Measurements from ENCODE around the gene TAS2R20.
"Not testable (repeated sequence)": the region's sequence is repeated elsewhere in the genome, so short reads cannot be mapped to it uniquely, and the experiment has no call there.

The TAS2R20 gene

DNA sequence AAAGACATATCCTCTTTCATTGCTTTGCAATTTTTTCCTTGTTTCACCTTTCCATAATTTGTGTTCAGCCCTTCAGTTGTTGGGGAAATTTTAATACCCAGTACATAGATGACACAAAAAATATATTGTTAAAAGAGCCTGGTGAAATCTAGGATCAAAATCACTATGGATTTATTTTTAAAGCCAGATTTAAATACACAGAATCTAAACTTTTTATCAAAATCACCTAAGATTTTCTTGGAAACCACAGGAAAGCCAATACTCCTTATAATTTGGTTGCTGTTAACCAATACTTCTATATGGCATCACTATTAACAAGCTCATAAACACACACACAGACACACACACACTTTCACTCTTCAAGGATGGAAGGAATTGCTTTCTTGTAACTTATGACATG is at the start of gene TAS2R20:
Gene TAS2R20 (minus strand): TSS at position 101 of the 400 bp plus-strand sequence. CDS start 429 bp downstream, outside the sequence.
- no peak for DNase-seq (ENCODE audit: low spot score)

DNA sequence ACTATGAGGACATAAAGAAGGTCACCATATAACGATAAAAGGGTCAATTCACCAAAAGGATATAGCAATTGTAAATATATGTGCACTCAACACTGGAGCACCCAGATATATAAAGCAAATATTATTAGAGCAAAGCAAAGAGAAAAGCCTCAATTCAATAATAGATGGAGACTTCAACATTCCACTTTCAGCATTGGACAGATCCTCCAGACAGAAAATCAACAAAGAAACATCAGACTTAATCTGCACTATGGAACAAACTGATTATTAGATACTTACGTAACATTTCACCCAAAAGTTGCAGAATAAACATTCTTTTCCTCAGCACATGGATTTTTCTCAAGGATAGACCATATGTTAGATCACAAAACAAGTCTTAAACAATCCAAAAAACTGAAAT is 43.3 kb upstream of the TAS2R20 start:
- not testable (repeated sequence) for DNase-seq (ENCODE audit: low spot score)

- DNase-seq (ENCODE audit: low spot score): no peak
These were observed 42.1 kb upstream of the TAS2R20 start for GRCh38 chr12:11040162-11040561.

DNA sequence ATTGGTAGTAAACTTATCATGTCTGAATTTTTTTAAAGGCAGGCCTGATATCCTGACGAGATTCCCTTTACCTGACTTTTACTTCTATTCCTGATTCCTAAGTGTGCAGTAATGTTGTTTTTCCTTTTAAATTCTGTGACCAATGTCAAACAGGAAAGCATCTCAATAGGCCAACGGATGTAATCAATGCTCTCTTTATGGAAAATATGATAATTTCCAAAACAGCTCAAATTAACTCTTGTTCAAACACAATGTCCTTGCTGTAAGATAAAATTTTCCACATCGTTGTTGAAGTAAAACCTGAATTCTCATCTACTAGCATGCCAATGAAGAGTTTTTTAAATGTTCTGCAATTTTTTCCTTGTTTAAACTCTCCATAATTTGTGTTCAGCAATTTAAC is 41.1 kb upstream of the TAS2R20 start:
- no peak for DNase-seq (ENCODE audit: low spot score)

- DNase-seq (ENCODE audit: low spot score): not testable (repeated sequence)
These were observed 35.9 kb upstream of the TAS2R20 start for GRCh38 chr12:11033959-11034358.

GRCh38 chr12:11031307-11031706 is 33.2 kb upstream of the TAS2R20 start, which contains the start of gene TAS2R31:
Gene TAS2R31 (minus strand): TSS chr12:11031407. CDS start chr12:11031335, 72 bp downstream.
- no peak for DNase-seq (ENCODE audit: low spot score)

GRCh38 chr12:11026118-11026517 is 28.0 kb upstream of the TAS2R20 start:
- DNase-seq (ENCODE audit: low spot score): no peak

DNA sequence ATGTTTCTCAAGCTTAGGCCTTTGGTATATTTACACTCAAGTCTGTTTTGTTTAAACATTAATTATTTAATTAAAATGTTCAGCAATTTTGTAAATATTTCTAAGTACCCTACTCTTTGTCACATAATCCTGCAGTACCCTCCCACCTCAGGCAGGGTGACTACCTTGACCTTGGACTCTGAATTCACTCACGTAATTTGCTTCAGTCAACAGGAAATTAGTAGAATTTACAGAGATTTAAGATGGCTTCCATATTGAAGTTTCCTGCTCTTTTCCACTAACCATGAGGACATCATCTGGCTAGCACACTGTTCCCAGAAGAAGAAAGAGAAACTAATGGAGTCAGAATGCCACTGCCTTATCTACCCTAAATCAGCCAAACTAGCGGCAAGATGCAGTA is 25.3 kb upstream of the TAS2R20 start:
- no peak for DNase-seq (ENCODE audit: low spot score)

DNA sequence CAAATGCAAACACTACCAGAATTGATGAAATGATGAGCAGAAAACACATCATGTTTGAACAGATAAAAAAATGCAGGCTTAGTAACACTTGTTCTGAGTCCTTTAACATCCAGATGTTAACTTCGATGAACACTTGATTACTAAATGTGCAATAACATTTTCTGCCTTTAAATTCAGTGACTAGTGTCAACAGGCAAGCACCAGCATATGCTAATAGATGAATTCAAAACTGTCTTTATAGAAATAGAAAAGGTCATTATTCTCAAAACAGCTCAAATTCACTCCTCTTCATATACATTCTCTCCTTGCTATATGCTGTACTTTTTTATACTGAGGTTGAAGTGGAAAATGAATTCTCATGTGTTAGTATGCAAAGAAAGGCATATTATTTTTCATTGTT is 24.4 kb upstream of the TAS2R20 start, which contains the start of gene TAS2R19:
Gene TAS2R19 (minus strand): TSS at position 101 of the 400 bp plus-strand sequence. CDS start 49 bp downstream, at position 52.
- no peak for DNase-seq (ENCODE audit: low spot score)

- no peak for DNase-seq (ENCODE audit: low spot score)
These were observed 18.8 kb upstream of the TAS2R20 start for GRCh38 chr12:11016937-11017336.

DNA sequence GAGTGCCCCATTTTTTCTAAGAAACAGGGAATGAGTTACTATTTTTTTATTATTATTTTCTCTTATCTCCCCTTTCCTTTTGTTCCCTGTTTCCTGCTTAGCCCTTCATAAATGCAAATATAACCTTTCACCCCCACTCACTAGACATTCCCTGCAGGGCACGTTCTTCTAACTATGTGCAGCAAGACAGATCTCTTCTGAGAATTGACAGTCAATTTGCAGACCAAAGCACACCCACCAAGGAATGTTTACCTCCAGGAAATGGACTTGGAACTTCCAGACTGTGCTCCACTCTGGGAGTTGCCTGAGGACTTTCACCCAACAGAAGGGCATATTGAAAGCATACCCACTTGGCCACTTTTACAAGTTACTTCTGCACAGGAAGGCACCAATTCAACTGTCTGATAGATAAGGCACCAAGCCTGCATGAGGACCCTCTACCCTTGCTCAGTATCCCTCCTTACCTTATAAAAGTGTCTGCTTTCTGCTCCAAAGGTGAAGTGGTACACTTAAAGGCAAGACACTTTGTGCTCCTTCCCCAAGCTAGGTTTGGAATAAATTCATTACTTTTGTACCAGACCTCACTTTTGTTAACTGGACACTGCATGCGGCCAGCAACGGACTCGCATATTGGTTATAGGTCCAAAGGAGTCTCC is 17.8 kb upstream of the TAS2R20 start:
- DNase-seq (ENCODE audit: low spot score): no peak

DNA sequence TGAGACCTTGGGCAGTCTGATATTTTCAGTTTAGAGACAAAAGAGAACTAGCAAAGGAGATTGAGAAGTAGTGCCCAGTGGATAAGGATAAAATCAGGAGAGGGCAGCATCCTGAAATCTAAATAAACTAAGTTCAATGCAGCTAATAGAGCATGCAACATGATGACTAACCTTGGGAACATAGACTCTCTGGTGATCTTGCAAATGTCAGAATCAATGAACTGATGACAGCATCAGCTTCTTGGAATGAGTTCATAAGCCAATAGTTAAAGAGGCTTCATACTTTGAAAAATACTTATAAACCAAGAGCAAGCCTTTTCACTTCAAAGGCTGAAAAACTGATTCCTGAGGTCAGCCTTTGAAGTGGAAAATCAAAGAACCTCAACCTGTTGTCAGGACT is 16.1 kb upstream of the TAS2R20 start:
- no peak for DNase-seq (ENCODE audit: low spot score)

DNA sequence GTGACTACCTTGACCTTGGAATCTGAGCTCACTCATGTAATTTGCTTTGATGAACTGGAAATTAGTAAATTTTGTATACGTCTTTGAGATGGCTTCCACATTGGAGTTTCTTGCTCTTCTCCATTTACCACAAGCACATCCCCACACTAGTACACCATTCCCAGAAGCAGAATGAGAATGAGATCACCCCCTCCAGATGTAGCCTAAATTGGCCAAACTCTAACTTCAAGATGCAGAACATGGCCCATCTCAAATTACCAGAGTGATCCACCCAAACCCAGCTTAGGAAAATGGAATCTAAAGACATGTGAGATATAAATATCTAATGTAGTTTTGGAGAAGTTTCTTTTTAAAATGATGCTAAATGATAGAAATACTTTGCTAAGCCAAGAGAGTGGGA is 9.5 kb upstream of the TAS2R20 start:
- DNase-seq (ENCODE audit: low spot score): no peak

- no peak for DNase-seq (ENCODE audit: low spot score)
These were observed 3.8 kb downstream of the TAS2R20 start for GRCh38 chr12:10994307-10994706.

DNA sequence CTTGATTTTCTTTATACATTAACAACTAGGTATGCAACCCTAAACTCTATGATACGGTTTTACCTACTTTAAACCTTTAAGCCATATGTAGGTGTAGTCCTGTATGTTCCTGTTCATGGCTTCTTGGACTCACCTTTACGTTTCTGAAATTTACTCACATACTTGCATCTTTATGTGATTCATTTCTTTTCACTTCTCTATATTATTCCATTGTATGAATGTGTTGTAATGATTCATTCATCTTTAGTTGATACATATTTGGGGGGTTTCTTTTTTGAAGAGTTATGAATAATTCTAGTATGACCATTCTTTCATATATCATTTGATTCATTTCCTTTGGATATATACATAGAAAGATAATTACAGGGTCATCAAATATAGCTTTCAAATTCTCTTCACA is 9.0 kb downstream of the TAS2R20 start:
- no peak for DNase-seq (ENCODE audit: low spot score)

- no peak for DNase-seq (ENCODE audit: low spot score)
These were observed 11.3 kb downstream of the TAS2R20 start, which contains the start of gene TAS2R50 for GRCh38 chr12:10986812-10987211. Gene TAS2R50 (minus strand): TSS chr12:10986912. CDS start chr12:10986860, 52 bp downstream.

DNA sequence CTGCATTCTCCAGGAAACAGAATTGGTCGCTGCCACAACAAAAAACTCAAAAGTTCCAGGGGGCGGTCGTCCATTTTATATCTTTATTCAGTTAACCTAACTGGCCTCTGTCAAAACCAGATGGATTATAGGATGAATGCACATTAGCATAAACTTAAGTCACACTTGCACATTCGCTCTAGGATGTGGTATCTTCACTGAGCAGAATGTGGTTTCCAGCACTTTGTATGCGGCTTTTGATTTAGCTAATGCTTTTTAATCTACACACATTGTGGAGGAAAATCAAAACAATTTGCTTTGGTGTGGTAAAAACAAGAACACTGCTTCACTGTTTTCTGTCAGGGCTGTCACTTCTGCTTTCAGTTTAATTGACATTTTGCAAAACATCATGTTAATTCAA is 15.9 kb downstream of the TAS2R20 start:
- no peak for DNase-seq (ENCODE audit: low spot score)

DNA sequence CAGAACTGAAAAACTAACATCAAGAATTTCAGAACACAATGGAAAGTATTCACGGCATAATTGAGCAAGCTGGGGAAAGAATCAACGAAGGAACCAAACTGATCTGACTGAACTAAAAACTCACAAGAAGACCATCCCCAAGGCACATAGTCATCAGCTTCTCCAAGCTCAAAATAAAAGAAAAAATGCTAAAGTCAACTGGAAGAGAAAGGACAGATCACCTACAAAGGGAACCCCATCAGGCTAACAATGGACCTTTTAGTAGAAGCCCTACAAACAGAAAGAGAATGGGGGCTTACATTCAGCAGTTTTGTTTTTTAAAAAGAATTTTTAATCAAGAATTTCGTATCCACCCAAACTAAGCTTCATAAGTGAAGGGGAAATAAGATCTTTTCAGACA is 23.1 kb downstream of the TAS2R20 start:
- no peak for DNase-seq (ENCODE audit: low spot score)

DNA sequence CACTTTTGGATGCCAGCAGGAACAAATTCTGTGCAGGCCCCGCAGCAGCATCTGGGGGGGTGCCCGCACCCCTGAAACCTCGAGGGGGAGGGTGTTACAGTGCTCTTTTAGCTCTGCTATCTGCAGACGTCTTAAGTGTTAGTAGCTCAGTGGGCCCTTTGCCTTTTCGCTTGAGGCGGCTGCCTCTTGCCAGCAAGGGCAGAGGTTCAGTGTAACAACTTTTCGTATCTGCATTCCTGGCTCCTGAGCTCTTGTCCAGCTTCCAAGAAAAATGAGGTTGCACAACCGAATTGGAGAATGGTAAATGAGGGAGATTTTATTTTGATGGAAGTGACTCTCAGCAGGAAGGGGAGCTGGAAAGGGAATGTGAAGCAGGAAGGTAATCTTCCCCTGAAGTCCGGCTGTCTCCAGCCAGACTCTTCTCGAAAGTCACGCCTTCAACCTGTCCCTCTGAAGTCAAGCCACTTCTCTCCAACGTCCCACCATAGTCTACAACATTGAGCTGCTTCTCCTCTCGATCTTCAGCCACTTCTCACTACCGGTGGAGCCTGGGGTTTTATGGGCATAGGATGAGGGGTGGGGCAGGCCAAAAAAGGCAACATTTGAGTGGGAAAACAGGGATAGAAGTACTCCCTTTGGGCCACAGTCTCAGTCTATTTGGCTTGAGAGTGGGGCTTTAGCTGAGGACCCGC is 29.2 kb downstream of the TAS2R20 start:
- no peak for DNase-seq (ENCODE audit: low spot score)

DNA sequence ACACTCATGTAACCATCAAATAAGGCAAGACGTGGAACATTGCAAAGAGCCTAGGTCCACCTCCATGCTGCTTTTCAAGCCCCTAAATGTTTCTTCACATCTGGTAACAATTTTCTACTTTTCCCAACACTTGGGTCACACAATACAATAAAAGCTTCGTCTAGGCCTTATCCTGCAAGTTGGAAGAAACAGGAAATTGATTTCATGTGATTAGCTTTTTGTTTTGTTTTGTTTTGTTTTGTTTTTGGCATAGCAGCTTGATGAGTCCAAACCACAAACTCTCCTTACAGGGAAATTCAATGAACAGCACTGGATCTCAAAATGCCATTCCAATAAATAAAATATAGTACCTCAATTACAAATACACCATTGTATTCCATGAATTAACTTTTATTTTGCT is 30.7 kb downstream of the TAS2R20 start:
- DNase-seq (ENCODE audit: low spot score): no peak

DNA sequence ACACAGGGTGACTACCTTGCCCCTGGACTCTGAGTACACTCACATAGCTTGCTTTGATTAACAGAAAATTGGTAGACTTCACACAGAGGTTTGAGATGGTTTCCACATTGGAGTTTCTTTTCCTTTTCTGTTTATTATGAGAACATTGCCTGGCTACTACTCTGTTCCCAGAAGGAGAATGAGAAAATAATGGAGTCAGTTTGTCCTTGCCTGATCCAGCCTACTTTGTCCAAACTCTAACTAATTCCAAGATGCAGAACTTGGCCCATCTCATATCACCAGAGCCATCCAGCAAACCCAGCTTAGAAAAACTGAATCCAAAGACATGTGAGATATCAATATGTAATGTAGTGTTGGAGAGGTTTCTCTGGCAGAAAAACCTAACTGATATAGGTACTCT is 31.8 kb downstream of the TAS2R20 start:
- DNase-seq (ENCODE audit: low spot score): no peak

GRCh38 chr12:10965476-10965875 is 32.6 kb downstream of the TAS2R20 start:
- DNase-seq (ENCODE audit: low spot score): no peak

GRCh38 chr12:10960211-10960610 is 37.9 kb downstream of the TAS2R20 start:
- no peak for DNase-seq (ENCODE audit: low spot score)

Measured in hematopoietic multipotent progenitor cell treated with erythropoietin and hydrocortisone succinate and interleukin-3 and kit ligand, for 15 days (in vitro differentiated cells).